OCI-LY3 (cell line): Measurements from ENCODE around the gene DCAKD.

Experiments
- H2AFZ ChIP-seq: fragments of 200-600, 300-600 bp; shearing (Covaris generic); 2 replicates; pipeline ENCODE4 v1.6.0; 2014; ENCODE audit warnings: antibody characterized with exemption, low read depth, low read length
- H3K27ac ChIP-seq: fragments of 200-600, 300-600 bp; sonication (generic); 2 replicates; pipeline ENCODE4 v1.5.1; 2014; ENCODE audit warnings: mild to moderate bottlenecking, low read length, moderate library complexity, mixed read lengths
- H3K27me3 ChIP-seq: fragments of 200-600, 300-600 bp; sonication (generic); 2 replicates; pipeline ENCODE4 v1.6.1; 2014; ENCODE audit warnings: low read depth, low read length, mixed read lengths
- H3K36me3 ChIP-seq: fragments of 200-600, 300-600 bp; sonication (generic); replicated peaks from 2 replicates; pipeline ENCODE3; 2014; ENCODE audit warnings: low read depth, low read length, mixed read lengths
- H3K4me1 ChIP-seq: fragments of 300-600, 200-600 bp; sonication (generic); 2 replicates; pipeline ENCODE4 v1.6.1; 2014; ENCODE audit warnings: low read length, mixed read lengths
- H3K4me2 ChIP-seq: fragments of 200-600, 300-600 bp; sonication (generic); 2 replicates; pipeline ENCODE4 v1.6.1; 2014; ENCODE audit warnings: low read length, mixed read lengths
- H3K4me3 ChIP-seq: fragments of 300-600, 200-600 bp; sonication (generic); 2 replicates; pipeline ENCODE4 v1.5.1; 2014; ENCODE audit warnings: antibody characterized with exemption, mild to moderate bottlenecking, low read length, moderate library complexity
- H3K79me2 ChIP-seq: fragments of 300-600, 200-600 bp; shearing (Covaris generic); 2 replicates; pipeline ENCODE4 v1.6.1; 2014; ENCODE audit warnings: mild to moderate bottlenecking, low read length, mixed read lengths
- H3K9ac ChIP-seq: fragments of 300-600, 200-600 bp; shearing (Covaris generic); 2 replicates; pipeline ENCODE4 v1.6.0; 2014; ENCODE audit warnings: mild to moderate bottlenecking, low read length, moderate library complexity
- H3K9me3 ChIP-seq: fragments of 200-600, 300-600 bp; shearing (Covaris generic); 2 replicates; pipeline ENCODE4 v1.6.1; 2014; ENCODE audit warnings: low read length, mixed read lengths; ENCODE audit not compliant: insufficient read depth
- H4K20me1 ChIP-seq: fragments of 200-600, 300-600 bp; sonication (generic); 2 replicates; pipeline ENCODE4 v1.6.1; 2016; ENCODE audit warnings: low read length, mixed read lengths; ENCODE audit not compliant: insufficient read depth
- EZH2phosphoT487 ChIP-seq: fragments of 200-600 bp; shearing (Covaris generic); IDR thresholded peaks from 2 replicates; pipeline ENCODE4 v1.6.1; 2018; ENCODE audit warnings: antibody characterized with exemption, mixed run types, low read depth
- TF ChIP-seq, protein P1 (sequence below): fragments of 200-600, 300-600 bp; sonication (generic); IDR thresholded peaks from 2 replicates; pipeline ENCODE4 v1.5.1; 2014; ENCODE audit warnings: antibody characterized with exemption, low read length, low read depth

The DCAKD gene

DNA sequence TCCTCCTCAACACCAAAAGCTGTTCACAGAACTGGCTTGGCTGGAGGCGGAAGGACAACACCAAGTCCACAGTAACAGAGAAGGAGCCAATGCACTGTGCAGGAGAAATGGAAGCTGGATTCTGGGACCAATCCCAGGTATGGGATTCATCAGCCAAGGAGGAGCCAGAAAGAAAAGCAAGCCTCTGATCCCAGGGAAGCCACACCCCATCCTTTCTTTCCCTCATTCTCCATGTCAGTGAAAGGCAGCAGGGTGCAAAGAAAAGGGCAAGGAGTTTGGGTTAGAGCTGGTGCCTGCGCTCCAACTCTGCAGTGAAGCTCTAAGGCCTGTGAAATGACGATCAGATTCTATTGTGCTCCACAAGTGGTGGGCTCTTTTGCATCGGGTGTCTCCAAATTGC, 11.0 kb downstream of the DCAKD start:
- Histone ChIP-seq H3K9me3 (no peaks in the 10 kb centered on the region), H2AFZ (no peak overlapping the region), H3K9ac (no peak overlapping the region), H3K4me3 (no peak overlapping the region), H3K79me2 (no peaks in the 10 kb centered on the region), H3K4me2 (no peak overlapping the region), H4K20me1 (no peaks in the 10 kb centered on the region), H3K27me3 (no peaks in the 10 kb centered on the region), H3K4me1 (peaks cover 11% of the 10 kb centered on the region), H3K27ac (no peak overlapping the region), H3K36me3 (no peaks in the 10 kb centered on the region)
- no peak for TF ChIP-seq EZH2phosphoT487
- TF ChIP-seq, protein P1, sequence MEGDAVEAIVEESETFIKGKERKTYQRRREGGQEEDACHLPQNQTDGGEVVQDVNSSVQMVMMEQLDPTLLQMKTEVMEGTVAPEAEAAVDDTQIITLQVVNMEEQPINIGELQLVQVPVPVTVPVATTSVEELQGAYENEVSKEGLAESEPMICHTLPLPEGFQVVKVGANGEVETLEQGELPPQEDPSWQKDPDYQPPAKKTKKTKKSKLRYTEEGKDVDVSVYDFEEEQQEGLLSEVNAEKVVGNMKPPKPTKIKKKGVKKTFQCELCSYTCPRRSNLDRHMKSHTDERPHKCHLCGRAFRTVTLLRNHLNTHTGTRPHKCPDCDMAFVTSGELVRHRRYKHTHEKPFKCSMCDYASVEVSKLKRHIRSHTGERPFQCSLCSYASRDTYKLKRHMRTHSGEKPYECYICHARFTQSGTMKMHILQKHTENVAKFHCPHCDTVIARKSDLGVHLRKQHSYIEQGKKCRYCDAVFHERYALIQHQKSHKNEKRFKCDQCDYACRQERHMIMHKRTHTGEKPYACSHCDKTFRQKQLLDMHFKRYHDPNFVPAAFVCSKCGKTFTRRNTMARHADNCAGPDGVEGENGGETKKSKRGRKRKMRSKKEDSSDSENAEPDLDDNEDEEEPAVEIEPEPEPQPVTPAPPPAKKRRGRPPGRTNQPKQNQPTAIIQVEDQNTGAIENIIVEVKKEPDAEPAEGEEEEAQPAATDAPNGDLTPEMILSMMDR: no peak

DNA sequence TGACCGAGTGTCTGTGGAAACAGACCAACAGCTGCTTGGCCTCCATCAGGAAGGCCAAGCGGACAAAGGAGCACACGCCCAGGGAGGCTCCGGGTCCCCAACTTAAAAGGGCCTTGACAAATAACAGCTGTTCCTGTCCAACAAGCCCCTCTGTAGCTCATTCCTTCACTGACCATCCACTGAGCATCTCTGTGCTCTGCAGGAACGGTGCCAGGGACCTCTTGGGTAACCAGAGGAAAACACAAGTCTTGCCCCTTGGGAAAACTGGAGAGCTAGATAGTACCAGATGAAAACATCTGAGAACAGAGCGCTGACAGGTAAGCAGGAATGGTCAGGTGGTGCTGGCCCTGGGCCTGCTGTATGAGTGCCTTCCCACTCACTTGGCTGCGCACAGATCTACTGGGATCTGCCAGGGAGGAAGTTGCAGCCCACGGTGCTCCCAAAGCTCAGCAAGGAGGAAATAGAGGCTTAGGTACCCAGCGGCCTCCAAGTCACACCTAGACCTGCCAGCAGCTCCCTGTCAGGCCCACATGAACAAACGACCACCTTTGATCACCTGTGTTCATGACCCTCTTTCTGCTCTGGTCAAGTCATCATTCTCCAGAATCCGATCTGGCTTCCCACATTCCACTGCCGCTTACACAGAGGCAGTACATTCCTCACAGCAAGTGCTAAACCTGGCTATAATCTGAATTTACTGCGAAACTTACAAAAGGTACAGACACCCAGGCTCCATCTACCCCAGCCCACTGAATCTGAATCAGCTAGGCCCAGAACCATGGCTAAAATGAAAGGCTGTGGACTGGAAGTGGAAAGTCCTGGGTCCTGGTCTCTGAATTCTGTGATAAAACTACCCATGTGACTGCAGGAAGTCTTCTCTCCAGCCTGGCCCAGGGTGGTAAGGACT, 12.5 kb downstream of the DCAKD start:
- no peak overlapping the region for H3K4me2 ChIP-seq
- H4K20me1 ChIP-seq: no peaks in the 10 kb centered on the region
- H2AFZ ChIP-seq: no peak overlapping the region
- H3K27me3 ChIP-seq: no peaks in the 10 kb centered on the region
- no peaks in the 10 kb centered on the region for H3K36me3 ChIP-seq
- H3K79me2 ChIP-seq: no peaks in the 10 kb centered on the region
- H3K4me3 ChIP-seq: no peak overlapping the region
- no peaks in the 10 kb centered on the region for H3K9me3 ChIP-seq
- H3K9ac ChIP-seq: no peak overlapping the region
- TF ChIP-seq EZH2phosphoT487: no peak
- TF ChIP-seq, protein P1: no peak
- no peak overlapping the region for H3K27ac ChIP-seq
- H3K4me1 ChIP-seq: peaks cover 11% of the 10 kb centered on the region

DNA sequence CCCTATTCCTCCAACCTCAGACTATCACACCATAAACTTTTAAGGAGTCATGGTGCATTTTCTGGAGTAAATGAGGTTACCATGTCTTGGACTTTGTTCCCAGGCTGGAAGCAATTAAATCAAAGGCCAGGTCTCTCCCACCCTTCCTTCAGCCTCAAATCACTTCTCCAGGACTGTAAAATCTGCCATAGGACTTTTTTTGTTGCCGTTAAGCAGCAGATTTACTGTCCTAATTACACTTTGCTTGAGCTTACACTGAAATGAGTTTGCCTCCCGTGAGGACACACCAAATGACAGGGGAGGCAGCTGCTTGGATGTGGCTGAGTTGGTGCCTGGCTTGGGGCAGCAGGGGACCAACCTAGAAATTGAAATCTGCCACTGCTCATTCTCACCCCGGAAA, 14.7 kb downstream of the DCAKD start:
- no peaks in the 10 kb centered on the region for H3K36me3 ChIP-seq
- TF ChIP-seq, protein P1: no peak
- no peak for TF ChIP-seq EZH2phosphoT487
- no peak overlapping the region for H3K4me3 ChIP-seq
- no peaks in the 10 kb centered on the region for H3K9me3 ChIP-seq
- H2AFZ ChIP-seq: no peak overlapping the region
- H3K4me2 ChIP-seq: no peak overlapping the region
- no peak overlapping the region for H3K9ac ChIP-seq
- no peaks in the 10 kb centered on the region for H3K79me2 ChIP-seq
- no peaks in the 10 kb centered on the region for H3K27me3 ChIP-seq
- H4K20me1 ChIP-seq: no peaks in the 10 kb centered on the region
- no peak overlapping the region for H3K27ac ChIP-seq
- H3K4me1 ChIP-seq: peaks cover 6% of the 10 kb centered on the region

DNA sequence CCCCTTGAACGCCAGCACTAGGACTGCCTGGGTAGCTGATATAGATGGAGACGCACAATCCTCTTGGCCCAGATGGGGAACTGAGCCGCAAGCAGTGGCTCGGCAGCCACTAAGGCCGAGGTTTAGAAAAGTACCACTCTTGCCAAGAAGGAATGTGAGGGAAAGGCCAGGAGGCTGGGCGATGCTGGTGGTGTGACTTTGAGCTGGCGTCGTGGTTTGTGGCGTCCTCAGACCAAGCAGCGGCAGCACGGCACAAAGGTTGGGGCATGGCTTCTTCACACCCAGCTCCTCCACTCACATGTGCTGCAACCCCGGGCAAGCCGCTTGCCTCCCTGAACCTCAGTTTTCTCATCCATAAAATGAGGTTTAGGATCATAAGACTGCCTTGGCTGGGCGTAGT, 15.6 kb downstream of the DCAKD start:
- Histone ChIP-seq H3K9ac (no peak overlapping the region), H3K79me2 (no peaks in the 10 kb centered on the region), H3K4me1 (peaks cover 11% of the 10 kb centered on the region), H3K27me3 (no peaks in the 10 kb centered on the region), H3K4me2 (no peak overlapping the region), H3K9me3 (no peaks in the 10 kb centered on the region), H3K27ac (no peak overlapping the region), H3K36me3 (no peaks in the 10 kb centered on the region), H4K20me1 (no peaks in the 10 kb centered on the region), H2AFZ (no peak overlapping the region), H3K4me3 (no peak overlapping the region)
- TF ChIP-seq, protein P1: no peak
- TF ChIP-seq EZH2phosphoT487: no peak
